GM12878 (cell line): ENCODE data around the gene LYPLAL1. TPM values are rescaled to one million over a fixed set of nuclear protein-coding genes. Genes with fewer than 3 reads are reported as not detected.

Source experiments
- ATAC-seq: fragments of 200-7000 bp; cut with Tn5 transposase; 3 replicates; pipeline ENCODE4 v1.9.1; 2020; ENCODE audit warnings: mild to moderate bottlenecking, moderate library complexity
- BruUV-seq: library from RNA; stranded (reverse); fragments of 400-500 nt; replicated peaks from 2 replicates; lab custom pipeline; 2021; lab: Mats Ljungman, UMichigan
- CTCF ChIA-PET: fragments of 300-600 bp; sonication (Branson Sonifier 250); formaldehyde crosslinking; extraction: SDS; loops from one replicate; lab custom pipeline; 2021; ENCODE audit warnings: inconsistent platforms; lab: Yijun Ruan, JAX
- POLR2A ChIA-PET: fragments of 350-600 bp; formaldehyde crosslinking; extraction: SDS; loops from one replicate; lab custom pipeline; 2021; ENCODE audit warnings: inconsistent platforms; lab: Charles Lee
- RAD21 ChIA-PET: fragments of 300-600 bp; sonication (Branson Sonifier 250); formaldehyde crosslinking; loops from one replicate; lab custom pipeline; 2023; ENCODE audit warnings: antibody characterized with exemption; ENCODE audit not compliant: unreplicated experiment; lab: Charles Lee
- SMC1A ChIA-PET: fragments of 300-600 bp; sonication (Branson Sonifier 250); formaldehyde crosslinking; loops from one replicate; lab custom pipeline; 2023; ENCODE audit not compliant: unreplicated experiment, uncharacterized antibody; lab: Charles Lee
- DNase-seq: peaks from one replicate; pipeline ENCODE4 v3.0.0-alpha.2; 2011; ENCODE audit warnings: low read depth, low spot score
- FAIRE-seq: peaks from 3 replicates; lab custom pipeline; 2011; peaks lifted over from hg19 to GRCh38; lab: Jason Lieb, UNC
- H2AFZ ChIP-seq: 2 replicates; pipeline ENCODE4 v1.6.0; 2011; ENCODE audit warnings: low read depth, low read length, control low read depth; ENCODE audit not compliant: control insufficient read depth
- H3K27ac ChIP-seq: 2 replicates; pipeline ENCODE4 v1.5.1; 2011; ENCODE audit warnings: control low read depth; ENCODE audit not compliant: control insufficient read depth, insufficient read depth
- H3K27me3 ChIP-seq, 2 experiments: replicated peaks in 1 of 2; 2 replicates each; pipeline versions ENCODE4 v1.6.0 to v1.6.1; 2011; ENCODE audit warnings: low read length in 1 of 2; ENCODE audit not compliant: control insufficient read depth in 2 of 2, insufficient read depth in 2 of 2
- H3K36me3 ChIP-seq, 2 experiments: 2 replicates each; pipeline ENCODE4 v1.5.1; 2011; ENCODE audit warnings: low read length in 1 of 2; ENCODE audit not compliant: control insufficient read depth in 2 of 2, insufficient read depth in 2 of 2
- H3K4me1 ChIP-seq: 2 replicates; pipeline ENCODE4 v1.6.1; 2011; ENCODE audit warnings: mild to moderate bottlenecking, low read length, moderate library complexity, mixed read lengths; ENCODE audit not compliant: control insufficient read depth, insufficient read depth
- H3K4me2 ChIP-seq: 2 replicates; pipeline ENCODE4 v1.6.0; 2011; ENCODE audit warnings: control low read depth; ENCODE audit not compliant: control insufficient read depth, insufficient read depth
- H3K4me3 ChIP-seq: fragments of 200-600 bp; sonication (generic); 2 replicates; pipeline ENCODE4 v1.5.1; 2016
- H3K79me2 ChIP-seq: 2 replicates; pipeline ENCODE4 v1.6.0; 2011; ENCODE audit warnings: low read length; ENCODE audit not compliant: control insufficient read depth, insufficient read depth
- H3K9ac ChIP-seq: 2 replicates; pipeline ENCODE4 v1.8.0; 2011; ENCODE audit warnings: low read length, control low read depth, mixed read lengths; ENCODE audit not compliant: control insufficient read depth, insufficient read depth
- H3K9me3 ChIP-seq: replicated peaks from 3 replicates; pipeline ENCODE4 v1.5.1; 2011; ENCODE audit warnings: mild to moderate bottlenecking, low read length; ENCODE audit not compliant: control insufficient read depth, insufficient read depth
- H4K20me1 ChIP-seq: 2 replicates; pipeline ENCODE4 v1.6.0; 2011; ENCODE audit not compliant: control insufficient read depth, insufficient read depth
- E4F1 ChIP-seq: fragments of 450-650 bp; IDR thresholded peaks from 2 replicates; pipeline ENCODE4 v1.6.1; 2018; ENCODE audit warnings: borderline replicate concordance, mild to moderate bottlenecking; ENCODE audit not compliant: partially characterized antibody
- IRF3 ChIP-seq: fragments of 450-650 bp; IDR thresholded peaks from 2 replicates; pipeline ENCODE4 v1.6.1; 2014; ENCODE audit warnings: mild to moderate bottlenecking
- KAT2A ChIP-seq: conservative IDR thresholded peaks from 2 replicates; pipeline ENCODE4 v1.6.1; 2011; ENCODE audit warnings: low read depth, low read length; ENCODE audit not compliant: control insufficient read depth
- MTA2 ChIP-seq: fragments of 450-650 bp; IDR thresholded peaks from 2 replicates; pipeline ENCODE4 v1.6.1; 2016; ENCODE audit warnings: low read depth, mild to moderate bottlenecking, moderate library complexity
- MXI1 ChIP-seq: fragments of 150-350 bp; IDR thresholded peaks from 2 replicates; pipeline ENCODE4 v1.6.1; 2011; ENCODE audit warnings: low read depth, mild to moderate bottlenecking, inconsistent platforms, low read length, improper control_type of control experiment
- POLR2AphosphoS2 ChIP-seq: IDR thresholded peaks from 2 replicates; pipeline ENCODE4 v1.6.1; 2011; ENCODE audit warnings: low read depth, mild to moderate bottlenecking, low read length, improper control_type of control experiment, moderate library complexity
- RAD51 ChIP-seq: fragments of 450-650 bp; IDR thresholded peaks from 2 replicates; pipeline ENCODE4 v1.6.1; 2016; ENCODE audit warnings: moderate library complexity, mild to moderate bottlenecking, inconsistent platforms
- RFX5 ChIP-seq: IDR thresholded peaks from 2 replicates; pipeline ENCODE4 v1.6.1; 2011; ENCODE audit warnings: low read depth, low read length, improper control_type of control experiment
- TCF12 ChIP-seq: IDR thresholded peaks from 2 replicates; pipeline ENCODE4 v1.6.1; 2011; ENCODE audit warnings: low read depth, mild to moderate bottlenecking, low read length
- TCF7 ChIP-seq: IDR thresholded peaks from 2 replicates; pipeline ENCODE4 v1.6.1; 2014; ENCODE audit warnings: antibody characterized with exemption, borderline replicate concordance
- WGBS: methylation state at CpG from one replicate; pipeline ENCODE4 v1.1.6; 2016; ENCODE audit warnings: low lambda C conversion rate; ENCODE audit not compliant: insufficient replicate concordance, insufficient coverage; ENCODE audit errors: missing lambda C conversion rate; 5-methylcytosine and 5-hydroxymethylcytosine counted together
- in situ Hi-C: fragments of 300-500 bp; cut with MboI; formaldehyde crosslinking; loops from 9 replicates; pipeline ENCODE4 v1.14.3; 2018; ENCODE audit warnings: mixed read lengths
- intact Hi-C: fragments of 100-400 bp; cut with micrococcal nuclease; formaldehyde crosslinking; loops from one replicate; pipeline ENCODE4 v1.14.2; 2022; ENCODE audit not compliant: unreplicated experiment
- polyA plus RNA-seq, 11 experiments: library from polyadenylated mRNA; depleted of rRNA in 4 of 11; unstranded in 6 of 11; stranded (reverse) in 5 of 11; fragments of >200 nt; fragmentation: Nextera tagmentation in 4 of 11; fragmentation: Illumina TruSeq in 1 of 11; extraction: Ambion mirVana in 4 of 11; extraction: Trizol in 1 of 11; gene quantifications; 1 replicate in 1 of 11; 2 replicates in 10 of 11; pipeline versions ENCODE4 v1.2.1 to v1.2.3, GENCODE V29; 2011 to 2016; ENCODE audit warnings: inconsistent platforms in 2 of 11, missing spikeins in 2 of 11, low read depth in 1 of 11
- total RNA-seq, 4 experiments: library from RNA; depleted of rRNA in 3 of 4; stranded (reverse); fragments of >200 nt in 3 of 4; fragmentation: Illumina TruSeq in 1 of 4; extraction: Trizol in 1 of 4; gene quantifications; 2 replicates each; pipeline versions ENCODE4 v1.2.1 to v1.2.3, GENCODE V29; 2013 to 2021

Gene LYPLAL1
- total and polyA plus RNA-seq, 10 of the 15 experiments (the other 5 are each of a cell fraction or from before 2014, with no cell fraction given) = 19.4 to 112 (median 40.5) TPM

GRCh38 chr1:219177363-219177762, 3.7 kb downstream of the LYPLAL1 start:
- BruUV-seq = no TSS peak
- FAIRE-seq = no peak
- intact Hi-C loops = no loop called here
- Histone ChIP-seq H3K9ac (peak overlapping the region; percentile 37; the same call in 1 of the 2 replicates), H3K4me1 (peaks cover 9% of the 10 kb centered on the region), H4K20me1 (no peaks in the 10 kb centered on the region), H3K79me2 (peaks cover 39% of the 10 kb centered on the region), H2AFZ (no peak overlapping the region), H3K4me3 (peak overlapping the region; percentile 93; the same call in 1 of the 2 replicates), H3K4me2 (peak overlapping the region; percentile 97), H3K27me3 (no peaks in the 10 kb centered on the region), H3K27ac (peak overlapping the region; percentile 57), H3K36me3 (peaks cover 0 to 8% of the 10 kb centered on the region in 2 experiments; a peak in 1 of 4 replicates), H3K9me3 (peaks cover 3% of the 10 kb centered on the region; the same call in 2 of the 3 replicates)
- WGBS = 2% methylated on average over 3 of the region's 3 CpGs
- CTCF ChIA-PET = interaction anchor here (1.8 to 5.5 kb wide), 2 partner anchors 10 to 44 kb away, joined by 4 to 74 read pairs; no protein-coding TSS in a partner anchor
- TF ChIP-seq TCF12 = no peak
- no peak for TF ChIP-seq RFX5
- no peak for TF ChIP-seq KAT2A
- TF ChIP-seq MTA2 = no peak
- TF ChIP-seq RAD51 = no peak
- no peak for TF ChIP-seq TCF7
- TF ChIP-seq MXI1 = no peak
- TF ChIP-seq POLR2AphosphoS2 = no peak
- no peak for TF ChIP-seq IRF3
- no peak for TF ChIP-seq E4F1
- RAD21 ChIA-PET = interaction anchor here (0.9 to 7.2 kb wide), 3 partner anchors 11 to 88 kb away, joined by 3 to 134 read pairs (median 3); no protein-coding TSS in a partner anchor
- in situ Hi-C loops = loop anchor here (25.0 kb wide), 1 partner anchor 1060 kb away; no protein-coding TSS in a partner anchor
- DNase-seq = no peak
- POLR2A ChIA-PET = interaction anchor here (5.3 kb wide), 1 partner anchor 10 kb away, joined by 98 read pairs; no protein-coding TSS in a partner anchor
- peak; percentile 57 for ATAC-seq
- SMC1A ChIA-PET = interaction anchor here (0.9 to 6.9 kb wide), 6 partner anchors 10 to 42 kb away, joined by 3 to 173 read pairs (median 4); no protein-coding TSS in a partner anchor
